Mesodermal cell (in vitro differentiated cells): ENCODE data around the gene PRDM16.

Source experiments
- H3K27ac ChIP-seq: 2 replicates; pipeline ENCODE4 v1.7.0; 2013; ENCODE audit warnings: mild to moderate bottlenecking, low read depth, low read length, moderate library complexity; ENCODE audit not compliant: severe bottlenecking
- H3K36me3 ChIP-seq: 2 replicates; pipeline ENCODE4 v1.7.1; 2013; ENCODE audit warnings: mild to moderate bottlenecking, low read length, moderate library complexity; ENCODE audit not compliant: control insufficient read depth, insufficient read depth
- H3K4me1 ChIP-seq: one replicate; pipeline ENCODE4 v1.7.1; 2013; ENCODE audit warnings: mild to moderate bottlenecking, low read length; ENCODE audit not compliant: insufficient read depth, control insufficient read depth, poor library complexity, severe bottlenecking
- H3K4me3 ChIP-seq: 2 replicates; pipeline ENCODE4 v1.7.0; 2013; ENCODE audit warnings: low read length, control low read depth, mild to moderate bottlenecking; ENCODE audit not compliant: insufficient read depth, poor library complexity, severe bottlenecking; ENCODE audit errors: extremely low read depth
- H3K9me3 ChIP-seq: 2 replicates; pipeline ENCODE4 v1.7.1; 2013; ENCODE audit warnings: mild to moderate bottlenecking, low read length, moderate library complexity; ENCODE audit not compliant: control insufficient read depth
- WGBS, 2 experiments: methylation state at CpG; one replicate each; pipeline ENCODE4 v1.1.5; 2013; ENCODE audit warnings: missing lambda C conversion rate in 2 of 2; ENCODE audit not compliant: insufficient coverage in 2 of 2; 5-methylcytosine and 5-hydroxymethylcytosine counted together

Gene PRDM16

DNA sequence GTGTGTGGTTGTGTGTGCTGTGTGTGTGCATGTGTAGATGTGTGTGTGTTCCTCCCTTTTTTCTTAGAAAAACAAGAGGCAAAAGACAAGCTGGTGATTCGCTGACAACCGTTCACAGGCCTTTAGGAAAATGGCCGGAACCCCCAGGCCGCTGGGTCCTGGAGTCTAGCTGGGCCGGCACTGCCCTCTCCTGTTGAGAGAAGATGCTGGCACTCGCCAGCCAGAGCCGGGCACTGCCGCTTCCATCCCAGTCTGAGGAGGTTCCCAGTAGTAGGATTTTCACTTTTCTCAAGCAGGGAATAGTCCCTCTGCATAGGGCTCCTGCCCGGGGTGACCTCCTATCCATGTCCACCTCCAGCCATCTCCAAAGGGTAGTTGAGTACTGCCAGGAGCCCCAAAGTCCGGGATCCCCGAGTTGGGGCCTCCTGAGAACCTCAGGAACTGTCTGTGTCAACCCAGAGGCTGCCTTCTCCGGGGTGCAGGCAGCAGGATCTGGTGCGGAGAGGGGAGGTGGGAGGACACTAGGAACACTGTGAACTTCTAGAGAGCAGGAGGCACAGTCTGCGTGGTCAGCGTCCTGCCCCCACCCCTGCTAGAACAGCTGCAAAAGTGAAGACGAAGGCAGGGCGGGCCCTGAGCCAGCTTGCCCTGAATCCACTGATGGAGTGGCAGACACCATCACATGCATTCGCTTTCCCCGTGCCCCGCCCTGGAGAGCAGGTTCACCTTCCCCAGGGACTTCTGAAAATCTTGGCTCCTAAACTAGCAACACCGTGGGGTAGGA lies 341.3 kb downstream of the PRDM16 start:
- no peak overlapping the region for H3K4me3 ChIP-seq
- no peaks in the 10 kb centered on the region for H3K36me3 ChIP-seq
- H3K4me1 ChIP-seq, result no peaks in the 10 kb centered on the region
- no peaks in the 10 kb centered on the region for H3K9me3 ChIP-seq
- H3K27ac ChIP-seq, result no peak overlapping the region
- 82 to 85% methylated on average over 18 of the region's 21 CpGs for WGBS, 2 experiments

DNA sequence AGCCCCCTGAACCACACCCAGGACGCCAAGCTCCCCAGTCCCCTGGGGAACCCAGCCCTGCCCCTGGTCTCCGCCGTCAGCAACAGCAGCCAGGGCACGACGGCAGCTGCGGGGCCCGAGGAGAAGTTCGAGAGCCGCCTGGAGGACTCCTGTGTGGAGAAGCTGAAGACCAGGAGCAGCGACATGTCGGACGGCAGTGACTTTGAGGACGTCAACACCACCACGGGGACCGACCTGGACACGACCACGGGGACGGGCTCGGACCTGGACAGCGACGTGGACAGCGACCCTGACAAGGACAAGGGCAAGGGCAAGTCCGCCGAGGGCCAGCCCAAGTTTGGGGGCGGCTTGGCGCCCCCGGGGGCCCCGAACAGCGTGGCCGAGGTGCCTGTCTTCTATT lies 342.8 kb downstream of the PRDM16 start:
- H3K4me1 ChIP-seq, result no peaks in the 10 kb centered on the region
- peaks cover 2% of the 10 kb centered on the region for H3K9me3 ChIP-seq
- no peak overlapping the region for H3K27ac ChIP-seq
- WGBS, 2 experiments, result 87 to 91% methylated on average over 30 of the region's 30 CpGs
- H3K4me3 ChIP-seq, result no peak overlapping the region
- no peaks in the 10 kb centered on the region for H3K36me3 ChIP-seq

DNA sequence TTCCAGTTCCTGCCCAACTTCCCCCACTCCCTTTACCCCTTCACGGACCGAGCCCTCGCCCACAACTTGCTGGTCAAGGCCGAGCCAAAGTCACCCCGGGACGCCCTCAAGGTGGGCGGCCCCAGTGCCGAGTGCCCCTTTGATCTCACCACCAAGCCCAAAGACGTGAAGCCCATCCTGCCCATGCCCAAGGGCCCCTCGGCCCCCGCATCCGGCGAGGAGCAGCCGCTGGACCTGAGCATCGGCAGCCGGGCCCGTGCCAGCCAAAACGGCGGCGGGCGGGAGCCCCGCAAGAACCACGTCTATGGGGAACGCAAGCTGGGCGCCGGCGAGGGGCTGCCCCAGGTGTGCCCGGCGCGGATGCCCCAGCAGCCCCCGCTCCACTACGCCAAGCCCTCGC lies 343.4 kb downstream of the PRDM16 start:
- 94% methylated on average over 30 to 31 of the region's 33 CpGs for WGBS, 2 experiments
- Histone ChIP-seq H3K9me3 (peaks cover 7% of the 10 kb centered on the region), H3K4me3 (no peak overlapping the region), H3K4me1 (no peaks in the 10 kb centered on the region), H3K27ac (no peak overlapping the region), H3K36me3 (no peaks in the 10 kb centered on the region)

DNA sequence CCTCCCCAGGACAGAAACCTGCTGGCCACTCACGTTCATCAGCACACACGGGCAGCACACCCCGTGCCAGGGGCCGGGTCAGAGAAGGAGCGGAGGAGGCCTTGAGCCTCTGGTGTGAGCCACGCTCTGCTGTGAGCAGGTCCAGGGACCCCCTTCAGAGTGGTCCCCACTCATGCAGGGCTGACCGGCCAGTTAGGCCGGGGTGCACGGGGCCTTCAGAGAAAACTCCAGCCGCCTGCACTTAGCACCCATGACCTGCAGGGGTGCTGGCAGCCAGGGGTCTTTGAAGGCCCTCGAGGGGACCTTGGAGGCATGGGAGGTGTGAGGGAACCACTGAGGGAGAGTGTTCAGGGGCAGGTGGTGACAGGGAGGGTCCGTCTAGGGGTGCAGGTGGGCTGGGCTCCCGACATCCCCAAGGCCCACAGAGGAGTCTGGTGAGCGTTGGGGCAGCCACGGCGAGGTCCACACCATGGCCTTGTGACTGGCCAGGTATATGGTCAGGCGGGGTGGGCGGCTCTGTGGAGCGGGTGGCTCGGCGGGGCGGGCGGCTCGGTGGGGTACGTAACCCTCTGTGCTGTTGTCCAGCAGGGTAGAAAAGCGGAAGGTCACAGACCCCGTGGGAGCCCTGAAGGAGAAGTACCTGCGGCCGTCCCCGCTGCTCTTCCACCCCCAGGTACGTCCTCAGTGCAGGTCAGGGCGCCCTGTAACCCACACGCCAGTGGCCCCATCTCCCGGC lies 345.1 kb downstream of the PRDM16 start:
- Histone ChIP-seq H3K36me3 (no peaks in the 10 kb centered on the region), H3K4me1 (no peaks in the 10 kb centered on the region), H3K27ac (no peak overlapping the region), H3K4me3 (no peak overlapping the region), H3K9me3 (peaks cover 10% of the 10 kb centered on the region)
- WGBS, 2 experiments, result 91 to 97% methylated on average over 30 to 32 of the region's 34 CpGs

DNA sequence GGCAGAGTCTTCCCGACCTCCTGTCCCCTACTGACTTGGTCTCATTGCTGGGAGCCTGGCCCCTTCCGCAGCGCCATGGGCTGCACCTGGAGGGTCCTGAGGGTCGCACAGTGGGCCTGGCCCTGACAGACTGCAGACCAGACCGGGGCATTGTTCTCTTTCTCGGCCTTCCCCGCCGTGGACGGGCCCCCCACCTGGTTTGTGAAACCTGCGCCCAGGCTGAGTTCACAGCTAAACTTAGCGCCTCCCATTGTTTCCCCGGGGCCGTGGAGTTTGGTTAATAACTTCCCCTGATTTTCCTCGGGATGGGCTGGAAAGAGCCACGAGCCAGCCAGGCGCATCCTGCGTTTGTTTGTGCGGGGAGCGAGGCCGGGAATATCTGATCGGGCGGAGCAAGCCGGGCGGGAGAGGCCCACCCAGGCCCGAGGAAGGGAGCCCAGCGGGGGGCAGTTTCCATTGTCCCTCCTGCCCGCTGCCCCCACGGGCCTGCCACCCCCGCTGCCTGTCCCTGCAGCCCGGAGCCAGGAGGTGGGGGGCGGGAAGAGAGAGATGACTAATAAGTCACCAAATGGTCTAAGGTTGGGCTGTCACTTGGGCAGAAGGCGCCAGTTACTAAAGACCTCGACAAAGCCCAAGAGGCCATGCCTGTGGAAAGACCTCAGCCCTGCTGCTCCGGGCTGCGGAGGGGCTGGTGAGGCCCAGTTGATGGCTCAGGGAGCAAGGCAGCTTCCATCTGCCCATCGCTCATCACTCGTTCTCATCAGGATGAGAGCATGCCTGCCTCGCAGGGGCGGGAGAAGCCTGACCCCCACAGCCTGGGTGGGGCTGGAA lies 346.5 kb downstream of the PRDM16 start:
- Histone ChIP-seq H3K9me3 (peaks cover 10% of the 10 kb centered on the region), H3K4me1 (no peaks in the 10 kb centered on the region), H3K27ac (no peak overlapping the region), H3K4me3 (no peak overlapping the region), H3K36me3 (no peaks in the 10 kb centered on the region)
- 79 to 81% methylated on average over 25 to 39 of the region's 39 CpGs for WGBS, 2 experiments

DNA sequence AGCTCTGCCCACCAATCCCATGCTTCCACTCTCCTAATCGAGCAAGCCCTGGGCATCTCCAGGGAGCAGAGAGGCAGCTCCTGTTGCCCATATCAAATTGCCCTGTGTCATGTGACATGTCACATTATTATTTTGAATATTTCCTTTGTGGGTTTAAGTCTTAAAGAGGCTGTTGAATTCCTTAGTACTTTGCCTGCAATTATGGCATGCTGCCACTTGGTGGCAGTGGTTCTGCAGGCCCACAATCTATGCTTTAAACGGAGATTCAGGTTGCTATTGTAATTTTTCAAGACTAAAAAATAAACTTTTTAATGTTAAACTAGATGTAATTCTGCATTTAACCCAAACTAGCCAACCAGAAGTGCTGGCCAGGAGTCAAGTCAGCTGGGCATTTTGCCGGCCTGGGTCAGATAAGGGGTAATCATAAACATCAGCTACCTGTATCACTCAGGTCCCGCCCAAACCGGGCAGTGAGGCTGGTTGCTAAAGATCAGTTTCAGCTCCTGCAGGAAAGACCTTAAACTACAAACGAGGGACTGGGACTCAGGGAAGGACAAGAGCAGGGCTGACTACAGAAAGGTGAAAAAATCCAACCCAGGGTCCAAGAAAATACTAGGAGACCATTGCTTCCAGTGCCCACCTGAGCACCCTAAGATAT lies 348.2 kb downstream of the PRDM16 start:
- H3K4me1 ChIP-seq, result no peaks in the 10 kb centered on the region
- H3K9me3 ChIP-seq, result peaks cover 10% of the 10 kb centered on the region
- 88% methylated on average over 2 to 4 of the region's 6 CpGs for WGBS, 2 experiments
- no peaks in the 10 kb centered on the region for H3K36me3 ChIP-seq
- no peak overlapping the region for H3K27ac ChIP-seq
- H3K4me3 ChIP-seq, result no peak overlapping the region

DNA sequence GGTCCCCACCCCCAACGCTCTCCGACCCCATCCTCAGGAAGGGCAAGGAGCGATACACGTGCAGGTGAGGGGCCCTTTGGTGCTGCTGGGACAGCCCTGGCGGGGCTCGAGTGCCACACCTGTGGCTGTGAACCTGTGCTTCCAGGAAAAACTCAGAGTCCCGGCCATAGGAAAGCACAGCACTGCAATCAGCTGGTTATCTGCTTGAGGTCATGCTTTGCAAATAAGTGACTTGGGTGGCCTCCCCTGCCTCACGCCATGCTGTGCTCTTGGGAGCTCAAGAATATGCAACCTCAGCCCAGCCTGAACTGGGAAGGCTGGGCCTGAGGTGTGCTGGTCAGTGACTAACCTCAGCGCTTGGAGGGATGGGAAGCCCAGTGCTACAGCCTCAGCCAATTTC lies 348.9 kb downstream of the PRDM16 start:
- no peaks in the 10 kb centered on the region for H3K36me3 ChIP-seq
- WGBS, 2 experiments, result 87 to 89% methylated on average over 7 to 9 of the region's 9 CpGs
- no peak overlapping the region for H3K4me3 ChIP-seq
- peaks cover 10% of the 10 kb centered on the region for H3K9me3 ChIP-seq
- no peaks in the 10 kb centered on the region for H3K4me1 ChIP-seq
- H3K27ac ChIP-seq, result no peak overlapping the region

DNA sequence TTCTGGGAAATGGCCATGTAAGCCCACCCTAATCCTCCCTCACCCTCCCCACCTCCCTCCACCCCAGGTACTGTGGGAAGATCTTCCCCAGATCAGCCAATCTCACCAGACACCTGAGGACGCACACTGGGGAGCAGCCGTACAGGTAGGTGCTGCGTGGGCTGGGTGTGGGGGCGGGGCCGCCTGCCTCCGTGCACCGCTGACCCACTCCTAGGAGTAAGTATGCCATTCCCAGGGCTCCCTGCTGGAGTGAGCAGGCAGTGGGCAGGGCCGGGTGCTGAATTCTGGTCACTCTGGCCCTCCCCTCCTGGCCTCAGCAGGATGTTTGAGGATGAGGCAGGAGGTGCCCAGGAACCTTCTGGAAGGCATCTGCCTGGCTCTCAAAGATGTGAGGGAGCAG lies 349.6 kb downstream of the PRDM16 start:
- 87 to 95% methylated on average over 5 to 7 of the region's 8 CpGs for WGBS, 2 experiments
- Histone ChIP-seq H3K27ac (no peak overlapping the region), H3K4me3 (no peak overlapping the region), H3K36me3 (no peaks in the 10 kb centered on the region), H3K9me3 (peaks cover 10% of the 10 kb centered on the region), H3K4me1 (no peaks in the 10 kb centered on the region)

DNA sequence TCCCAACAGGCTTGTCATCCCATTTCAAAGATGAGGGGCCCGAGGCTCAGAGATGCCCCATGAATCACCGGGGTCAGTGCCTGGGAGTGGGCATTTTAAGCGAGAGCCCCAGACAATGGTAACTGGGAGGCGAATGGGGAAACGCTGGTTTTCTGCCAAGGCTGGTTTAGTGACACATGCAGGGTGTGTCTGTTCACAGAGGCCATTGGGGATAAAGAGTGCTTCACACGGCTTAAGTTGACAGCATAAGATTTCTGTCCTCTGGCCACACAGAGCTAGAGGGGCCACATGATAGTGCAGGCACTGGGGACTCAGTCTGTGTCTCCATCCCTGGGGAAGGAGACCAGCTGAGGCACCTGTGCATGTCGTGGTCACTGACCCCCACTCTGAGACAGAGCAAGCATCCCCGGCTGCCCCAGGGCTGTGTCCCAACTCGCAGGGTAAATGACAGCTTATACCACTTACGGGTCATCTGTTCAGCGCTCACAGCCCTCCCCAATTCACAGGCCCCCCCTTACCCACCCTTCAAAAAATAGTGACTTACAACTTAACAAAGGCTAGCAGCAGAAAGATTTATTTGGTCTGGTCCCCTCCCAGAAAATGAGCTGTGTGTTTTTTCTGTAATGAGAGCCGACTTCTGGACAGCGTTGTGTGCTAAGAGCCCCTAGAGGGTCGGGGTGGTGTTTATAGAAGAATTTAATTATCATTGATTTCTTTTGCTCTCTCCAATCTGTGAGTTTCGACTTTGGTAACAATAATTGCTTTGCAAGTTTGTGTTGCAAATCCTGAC lies 350.6 kb downstream of the PRDM16 start:
- WGBS, 2 experiments, result 91 to 94% methylated on average over 12 to 14 of the region's 15 CpGs
- Histone ChIP-seq H3K4me1 (no peaks in the 10 kb centered on the region), H3K4me3 (no peak overlapping the region), H3K9me3 (peaks cover 10% of the 10 kb centered on the region), H3K27ac (no peak overlapping the region), H3K36me3 (no peaks in the 10 kb centered on the region)
